Left lung (tissue), 14 donors: ENCODE results near the gene MEIS3. TPM values are rescaled to one million over a fixed set of nuclear protein-coding genes. Genes with fewer than 3 reads are reported as not detected.

ENCODE experiments used
- ATAC-seq: fragments of 200-7000 bp; cut with Tn5 transposase; one replicate; pipeline ENCODE4 v1.9.1; 2020; ENCODE audit warnings: moderate library complexity
- DNase-seq, 4 donors: peaks; one replicate each; pipeline ENCODE4 v3.0.0-alpha.2; 2013 to 2020
- H3K27ac ChIP-seq, 2 donors: fragments of 200-600 bp; sonication (generic) in 1 of 2; one replicate each; pipeline versions ENCODE4 v1.5.0 to v1.8.0; 2020 to 2021
- H3K27me3 ChIP-seq, 2 donors: fragments of 200-600 bp; sonication (generic) in 1 of 2; one replicate each; pipeline versions ENCODE4 v1.5.0 to v1.8.0; 2020 to 2021
- H3K36me3 ChIP-seq, 2 donors: fragments of 200-600 bp; sonication (generic) in 1 of 2; one replicate each; pipeline versions ENCODE4 v1.5.0 to v1.8.0; 2020 to 2021
- H3K4me1 ChIP-seq, 2 donors: fragments of 200-600 bp; one replicate each; pipeline ENCODE4 v1.8.0; 2021
- H3K4me3 ChIP-seq, 2 donors: fragments of 200-600 bp; sonication (generic) in 1 of 2; one replicate each; pipeline versions ENCODE4 v1.5.0 to v1.8.0; 2020 to 2021; ENCODE audit warnings: mild to moderate bottlenecking in 1 of 2
- H3K9me3 ChIP-seq, 2 donors: fragments of 200-600 bp; sonication (generic) in 1 of 2; one replicate each; pipeline versions ENCODE4 v1.5.0 to v1.8.0; 2020 to 2021
- CTCF ChIP-seq, 2 donors: fragments of 200-600 bp; sonication (generic) in 1 of 2; IDR thresholded peaks; one replicate each; pipeline versions ENCODE4 v1.5.0 to v1.8.0; 2021; ENCODE audit warnings: antibody characterized with exemption in 2 of 2
- intact Hi-C, 2 donors: fragments of 100-400 bp; cut with DNase I; formaldehyde crosslinking; loops; one replicate each; pipeline versions ENCODE4 v1.11.2 to v1.14.2; 2022
- long read RNA-seq, 12 donors: library from polyadenylated mRNA in 2 of 12; unstranded in 2 of 12; transcript quantifications; one replicate each; pipeline ENCODE4 v2.0.0 and lab custom pipeline, GENCODE V29; 2019 to 2026
- polyA plus RNA-seq, 6 donors: library from polyadenylated mRNA; unstranded; fragments of 120-200 nt; gene quantifications; one replicate each; pipeline ENCODE4 v1.2.1, GENCODE V29; 2013; ENCODE audit not compliant: insufficient read length in 6 of 6
- total RNA-seq, 2 donors: library from RNA; stranded (reverse); fragmentation: NEBNext Ultra II Directional; extraction: Animal tissue kit (Norgen Biotek cat#: 25700); gene quantifications; one replicate each; pipeline ENCODE4 v1.2.1, GENCODE V29; 2021
- donor health status: DM: no; HTN: yes; CAD: no.
- donor health status: DM: no; HTN: no; CAD: no.

The MEIS3 gene
- total RNA-seq (10 to 100 TPM in 1 of 2 donors, 1 to 10 TPM in 1; 6.7 to 11.8 TPM), polyA plus RNA-seq (10 to 100 TPM; 23.7 to 30.2 (median 24.4) TPM)
- long read RNA-seq, donor 1, partial matches to known transcripts = 0 of 5 reads
- long read RNA-seq, donor 1, other reads (novel, unspliced or antisense) = 0 of 5 reads
- long read RNA-seq, donor 2, transcript MEIS3-202 (13 exons, 1,758 nt) = major isoform, 7 of 19 reads
- long read RNA-seq, donor 2, transcript MEIS3-204 (13 exons, 1,715 nt) = major isoform, 7 of 19 reads
- long read RNA-seq, donor 2, partial matches to known transcripts = 5 of 19 reads
- long read RNA-seq, donor 2, other reads (novel, unspliced or antisense) = 0 of 19 reads
- long read RNA-seq, donor 3, partial matches to known transcripts = 0 of 5 reads
- long read RNA-seq, donor 3, other reads (novel, unspliced or antisense) = 0 of 5 reads
- long read RNA-seq, donor 4 = 0 reads
- long read RNA-seq, donor 5, partial matches to known transcripts = 0 of 2 reads
- long read RNA-seq, donor 5, other reads (novel, unspliced or antisense) = 0 of 2 reads
- long read RNA-seq, donor 6, partial matches to known transcripts = 0 of 2 reads
- long read RNA-seq, donor 6, other reads (novel, unspliced or antisense) = 0 of 2 reads
- long read RNA-seq, donor 7, partial matches to known transcripts = 0 of 2 reads
- long read RNA-seq, donor 7, other reads (novel, unspliced or antisense) = 0 of 2 reads
- long read RNA-seq, donor 8, partial matches to known transcripts = 0 of 6 reads
- long read RNA-seq, donor 8, other reads (novel, unspliced or antisense) = 0 of 6 reads
- long read RNA-seq, donor 9 = 0 reads
- long read RNA-seq, donor 10, partial matches to known transcripts = 0 of 1 reads
- long read RNA-seq, donor 10, other reads (novel, unspliced or antisense) = 0 of 1 reads
- long read RNA-seq, donor 11 = 0 reads
- long read RNA-seq, donor 12, partial matches to known transcripts = 0 of 2 reads
- long read RNA-seq, donor 12, other reads (novel, unspliced or antisense) = 0 of 2 reads

GRCh38 chr19:47419030-47419783 lies at the start of gene MEIS3:
Gene MEIS3, minus strand, starts transcription at chr19:47419527. Its CDS starts 446 bp downstream, at chr19:47419081.
- Histone ChIP-seq H3K27ac (no peak within 1 kb of the TSS), H3K27me3 (peaks cover 57 to 100% of the 10 kb centered on the region in 2 donors), H3K36me3 (no peaks in the 10 kb centered on the region), H3K4me1 (peaks cover 0 to 6% of the 10 kb centered on the region in 2 donors), H3K4me3 (peak within 1 kb of the TSS in 1 of 2 donors; percentile 23), H3K9me3 (no peaks in the 10 kb centered on the region)
- no peak for TF ChIP-seq CTCF (IDR thresholded peaks at IDR 0.05)
- no peak for DNase-seq
- intact Hi-C loops = no loop called here
- no peak for ATAC-seq

- H3K4me3 ChIP-seq = no peak overlapping the region
- intact Hi-C loops = no loop called here
- H3K27ac ChIP-seq = no peak overlapping the region
- DNase-seq (peak in 1 of 4 donors; percentile 44), ATAC-seq (no peak)
- H3K4me1 ChIP-seq = no peaks in the 10 kb centered on the region
- H3K9me3 ChIP-seq = no peaks in the 10 kb centered on the region
- H3K36me3 ChIP-seq = no peaks in the 10 kb centered on the region
- TF ChIP-seq CTCF (IDR thresholded peaks at IDR 0.05) = no peak
- H3K27me3 ChIP-seq = peaks cover 19 to 86% of the 10 kb centered on the region in 2 donors
These were observed 48.6 kb upstream of the MEIS3 start for GRCh38 chr19:47467914-47468313.

- intact Hi-C loops = no loop called here
- H3K4me3 ChIP-seq = no peak overlapping the region
- no peak for ATAC-seq
- peaks cover 9 to 85% of the 10 kb centered on the region in 2 donors for H3K27me3 ChIP-seq
- H3K9me3 ChIP-seq = no peaks in the 10 kb centered on the region
- no peak for TF ChIP-seq CTCF (IDR thresholded peaks at IDR 0.05)
- no peak overlapping the region for H3K27ac ChIP-seq
- peak in 1 of 4 donors; percentile 73 for DNase-seq
- H3K4me1 ChIP-seq = no peaks in the 10 kb centered on the region
- H3K36me3 ChIP-seq = no peaks in the 10 kb centered on the region
These were observed 46.6 kb upstream of the MEIS3 start for GRCh38 chr19:47465957-47466356.

GRCh38 chr19:47464675-47465419 lies 45.5 kb upstream of the MEIS3 start:
- no peak overlapping the region for H3K4me3 ChIP-seq
- intact Hi-C loops = no loop called here

More at GRCh38 chr19:47464675-47465419, 45.5 kb upstream of the MEIS3 start:
- TF ChIP-seq CTCF (IDR thresholded peaks at IDR 0.05) = no peak
- Histone ChIP-seq H3K27ac (no peak overlapping the region), H3K27me3 (peaks cover 9 to 85% of the 10 kb centered on the region in 2 donors), H3K36me3 (no peaks in the 10 kb centered on the region), H3K9me3 (no peaks in the 10 kb centered on the region), H3K4me1 (no peaks in the 10 kb centered on the region)
- ATAC-seq (no peak), DNase-seq (no peak)
